GM12878 (cell line): ENCODE data around the gene SLC35A4.

Source experiments
- KDM1A ChIP-seq: fragments of 200-600 bp; sonication (generic); IDR thresholded peaks from 2 replicates; pipeline ENCODE4 v1.6.1; 2016; ENCODE audit warnings: borderline replicate concordance
- TF ChIP-seq, protein P1 (sequence below), 3 experiments: IDR thresholded peaks in 2 of 3; conservative IDR thresholded peaks in 1 of 3; 2 replicates each; pipeline ENCODE4 v1.5.1; 2011; ENCODE audit warnings: low read depth in 3 of 3, low read length in 3 of 3, mild to moderate bottlenecking in 3 of 3, control low read depth in 2 of 3, moderate library complexity in 2 of 3, inconsistent platforms in 1 of 3, mixed read lengths in 1 of 3; ENCODE audit not compliant: control insufficient read depth in 2 of 3, insufficient read depth in 1 of 3; ENCODE audit errors: extremely low read depth in 1 of 3
- TF ChIP-seq, protein P2 (sequence below): IDR thresholded peaks from 2 replicates; pipeline ENCODE4 v1.6.1; 2012; ENCODE audit warnings: mild to moderate bottlenecking, low read depth, low read length

DNA sequence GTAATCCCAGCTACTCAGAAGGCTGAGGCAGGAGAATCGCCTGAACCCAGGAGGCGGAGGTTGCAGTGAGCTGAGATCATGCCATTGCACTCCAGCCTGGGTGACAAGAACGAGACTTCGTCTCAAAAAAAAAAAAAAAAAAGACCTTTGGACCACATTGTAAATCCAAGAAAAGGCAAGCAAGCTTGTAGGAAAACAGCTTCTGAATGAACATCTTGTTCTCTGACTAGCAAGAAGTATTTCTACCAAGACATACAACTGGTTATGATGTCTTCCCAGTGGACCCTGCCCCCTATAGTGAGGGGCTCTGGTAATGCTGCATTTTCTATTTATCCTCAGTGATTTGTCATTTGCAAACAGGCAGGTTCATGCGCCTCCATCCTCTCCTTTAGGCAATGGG lies 21.7 kb upstream of the SLC35A4 start:
- TF ChIP-seq, protein P1, sequence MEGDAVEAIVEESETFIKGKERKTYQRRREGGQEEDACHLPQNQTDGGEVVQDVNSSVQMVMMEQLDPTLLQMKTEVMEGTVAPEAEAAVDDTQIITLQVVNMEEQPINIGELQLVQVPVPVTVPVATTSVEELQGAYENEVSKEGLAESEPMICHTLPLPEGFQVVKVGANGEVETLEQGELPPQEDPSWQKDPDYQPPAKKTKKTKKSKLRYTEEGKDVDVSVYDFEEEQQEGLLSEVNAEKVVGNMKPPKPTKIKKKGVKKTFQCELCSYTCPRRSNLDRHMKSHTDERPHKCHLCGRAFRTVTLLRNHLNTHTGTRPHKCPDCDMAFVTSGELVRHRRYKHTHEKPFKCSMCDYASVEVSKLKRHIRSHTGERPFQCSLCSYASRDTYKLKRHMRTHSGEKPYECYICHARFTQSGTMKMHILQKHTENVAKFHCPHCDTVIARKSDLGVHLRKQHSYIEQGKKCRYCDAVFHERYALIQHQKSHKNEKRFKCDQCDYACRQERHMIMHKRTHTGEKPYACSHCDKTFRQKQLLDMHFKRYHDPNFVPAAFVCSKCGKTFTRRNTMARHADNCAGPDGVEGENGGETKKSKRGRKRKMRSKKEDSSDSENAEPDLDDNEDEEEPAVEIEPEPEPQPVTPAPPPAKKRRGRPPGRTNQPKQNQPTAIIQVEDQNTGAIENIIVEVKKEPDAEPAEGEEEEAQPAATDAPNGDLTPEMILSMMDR (IDR thresholded peaks at IDR 0.05 in 2 of 3, conservative IDR thresholded peaks at IDR 0.05 in 1 of 3; ENCODE audit: control insufficient read depth in 2 of 3, extremely low read depth in 1 of 3, insufficient read depth in 1 of 3, low read depth in 3 of 3, low read length in 3 of 3) = no peak
- TF ChIP-seq KDM1A = no peak
- TF ChIP-seq, protein P2, sequence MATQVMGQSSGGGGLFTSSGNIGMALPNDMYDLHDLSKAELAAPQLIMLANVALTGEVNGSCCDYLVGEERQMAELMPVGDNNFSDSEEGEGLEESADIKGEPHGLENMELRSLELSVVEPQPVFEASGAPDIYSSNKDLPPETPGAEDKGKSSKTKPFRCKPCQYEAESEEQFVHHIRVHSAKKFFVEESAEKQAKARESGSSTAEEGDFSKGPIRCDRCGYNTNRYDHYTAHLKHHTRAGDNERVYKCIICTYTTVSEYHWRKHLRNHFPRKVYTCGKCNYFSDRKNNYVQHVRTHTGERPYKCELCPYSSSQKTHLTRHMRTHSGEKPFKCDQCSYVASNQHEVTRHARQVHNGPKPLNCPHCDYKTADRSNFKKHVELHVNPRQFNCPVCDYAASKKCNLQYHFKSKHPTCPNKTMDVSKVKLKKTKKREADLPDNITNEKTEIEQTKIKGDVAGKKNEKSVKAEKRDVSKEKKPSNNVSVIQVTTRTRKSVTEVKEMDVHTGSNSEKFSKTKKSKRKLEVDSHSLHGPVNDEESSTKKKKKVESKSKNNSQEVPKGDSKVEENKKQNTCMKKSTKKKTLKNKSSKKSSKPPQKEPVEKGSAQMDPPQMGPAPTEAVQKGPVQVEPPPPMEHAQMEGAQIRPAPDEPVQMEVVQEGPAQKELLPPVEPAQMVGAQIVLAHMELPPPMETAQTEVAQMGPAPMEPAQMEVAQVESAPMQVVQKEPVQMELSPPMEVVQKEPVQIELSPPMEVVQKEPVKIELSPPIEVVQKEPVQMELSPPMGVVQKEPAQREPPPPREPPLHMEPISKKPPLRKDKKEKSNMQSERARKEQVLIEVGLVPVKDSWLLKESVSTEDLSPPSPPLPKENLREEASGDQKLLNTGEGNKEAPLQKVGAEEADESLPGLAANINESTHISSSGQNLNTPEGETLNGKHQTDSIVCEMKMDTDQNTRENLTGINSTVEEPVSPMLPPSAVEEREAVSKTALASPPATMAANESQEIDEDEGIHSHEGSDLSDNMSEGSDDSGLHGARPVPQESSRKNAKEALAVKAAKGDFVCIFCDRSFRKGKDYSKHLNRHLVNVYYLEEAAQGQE = no peak
